Measurements from ENCODE around the gene UBE3D.

The UBE3D gene

DNA sequence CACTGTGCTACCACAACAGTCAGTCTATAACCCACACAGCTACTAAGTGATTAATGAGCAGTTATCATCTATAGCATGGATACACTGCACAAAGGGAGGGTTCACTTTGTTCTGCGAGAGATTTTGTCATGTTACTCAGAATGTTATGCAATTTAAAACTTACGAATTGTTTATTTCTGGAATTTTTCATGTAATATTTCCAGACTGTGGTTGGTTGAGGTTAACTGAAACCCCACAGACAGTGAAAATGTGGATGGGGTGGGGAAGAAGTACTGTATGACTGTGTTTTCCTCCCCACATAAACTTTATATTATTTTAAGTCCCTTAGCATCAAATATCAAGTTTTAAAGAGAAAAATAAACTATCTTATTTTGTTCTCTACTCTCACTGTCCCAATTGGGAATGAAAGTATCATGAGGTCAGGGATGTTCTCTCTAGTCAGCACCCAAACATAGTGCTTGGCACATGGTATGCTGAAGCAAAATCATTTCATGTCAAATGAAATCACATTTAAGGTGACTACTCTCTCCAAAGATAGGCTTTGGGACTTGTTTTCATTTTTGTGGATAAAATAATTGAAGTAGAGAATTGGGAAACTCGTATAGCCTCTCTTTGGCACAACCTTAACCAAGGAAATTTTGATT lies 27.2 kb upstream of the UBE3D start:
- no peak for TF ChIP-seq SIN3A (IDR thresholded peaks at IDR 0.05; ENCODE audit: borderline replicate concordance, insufficient read depth, low read length)
- no peak for TF ChIP-seq TAF1 (IDR thresholded peaks at IDR 0.05; ENCODE audit: borderline replicate concordance, insufficient read depth, low read length)
- TF ChIP-seq, protein P1, sequence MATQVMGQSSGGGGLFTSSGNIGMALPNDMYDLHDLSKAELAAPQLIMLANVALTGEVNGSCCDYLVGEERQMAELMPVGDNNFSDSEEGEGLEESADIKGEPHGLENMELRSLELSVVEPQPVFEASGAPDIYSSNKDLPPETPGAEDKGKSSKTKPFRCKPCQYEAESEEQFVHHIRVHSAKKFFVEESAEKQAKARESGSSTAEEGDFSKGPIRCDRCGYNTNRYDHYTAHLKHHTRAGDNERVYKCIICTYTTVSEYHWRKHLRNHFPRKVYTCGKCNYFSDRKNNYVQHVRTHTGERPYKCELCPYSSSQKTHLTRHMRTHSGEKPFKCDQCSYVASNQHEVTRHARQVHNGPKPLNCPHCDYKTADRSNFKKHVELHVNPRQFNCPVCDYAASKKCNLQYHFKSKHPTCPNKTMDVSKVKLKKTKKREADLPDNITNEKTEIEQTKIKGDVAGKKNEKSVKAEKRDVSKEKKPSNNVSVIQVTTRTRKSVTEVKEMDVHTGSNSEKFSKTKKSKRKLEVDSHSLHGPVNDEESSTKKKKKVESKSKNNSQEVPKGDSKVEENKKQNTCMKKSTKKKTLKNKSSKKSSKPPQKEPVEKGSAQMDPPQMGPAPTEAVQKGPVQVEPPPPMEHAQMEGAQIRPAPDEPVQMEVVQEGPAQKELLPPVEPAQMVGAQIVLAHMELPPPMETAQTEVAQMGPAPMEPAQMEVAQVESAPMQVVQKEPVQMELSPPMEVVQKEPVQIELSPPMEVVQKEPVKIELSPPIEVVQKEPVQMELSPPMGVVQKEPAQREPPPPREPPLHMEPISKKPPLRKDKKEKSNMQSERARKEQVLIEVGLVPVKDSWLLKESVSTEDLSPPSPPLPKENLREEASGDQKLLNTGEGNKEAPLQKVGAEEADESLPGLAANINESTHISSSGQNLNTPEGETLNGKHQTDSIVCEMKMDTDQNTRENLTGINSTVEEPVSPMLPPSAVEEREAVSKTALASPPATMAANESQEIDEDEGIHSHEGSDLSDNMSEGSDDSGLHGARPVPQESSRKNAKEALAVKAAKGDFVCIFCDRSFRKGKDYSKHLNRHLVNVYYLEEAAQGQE (IDR thresholded peaks at IDR 0.05; ENCODE audit: insufficient read depth in 1 of 2, low read depth in 2 of 2, low read length in 2 of 2), result no peak
- no peak for TF ChIP-seq FOXP2 (optimal IDR thresholded peaks at IDR 0.05; ENCODE audit: borderline replicate concordance, extremely low read depth, extremely low read length, insufficient read depth)
- no peak for TF ChIP-seq POLR2AphosphoS5 (IDR thresholded peaks at IDR 0.05; ENCODE audit: low read depth, low read length)

- no peak for TF ChIP-seq TAF1 (IDR thresholded peaks at IDR 0.05; ENCODE audit: borderline replicate concordance, insufficient read depth, low read length)
Measured at GRCh38 chr6:83086751-83087150, 21.1 kb upstream of the UBE3D start.

GRCh38 chr6:83083476-83083875 lies 17.8 kb upstream of the UBE3D start:
- TF ChIP-seq POLR2AphosphoS5 (IDR thresholded peaks at IDR 0.05; ENCODE audit: low read depth, low read length), result no peak
- TF ChIP-seq, protein P1 (IDR thresholded peaks at IDR 0.05; ENCODE audit: insufficient read depth in 1 of 2, low read depth in 2 of 2, low read length in 2 of 2), result no peak
- no peak for TF ChIP-seq SIN3A (IDR thresholded peaks at IDR 0.05; ENCODE audit: borderline replicate concordance, insufficient read depth, low read length)
- TF ChIP-seq TAF1 (IDR thresholded peaks at IDR 0.05; ENCODE audit: borderline replicate concordance, insufficient read depth, low read length), result no peak
- TF ChIP-seq FOXP2 (optimal IDR thresholded peaks at IDR 0.05; ENCODE audit: borderline replicate concordance, extremely low read depth, extremely low read length, insufficient read depth), result no peak

DNA sequence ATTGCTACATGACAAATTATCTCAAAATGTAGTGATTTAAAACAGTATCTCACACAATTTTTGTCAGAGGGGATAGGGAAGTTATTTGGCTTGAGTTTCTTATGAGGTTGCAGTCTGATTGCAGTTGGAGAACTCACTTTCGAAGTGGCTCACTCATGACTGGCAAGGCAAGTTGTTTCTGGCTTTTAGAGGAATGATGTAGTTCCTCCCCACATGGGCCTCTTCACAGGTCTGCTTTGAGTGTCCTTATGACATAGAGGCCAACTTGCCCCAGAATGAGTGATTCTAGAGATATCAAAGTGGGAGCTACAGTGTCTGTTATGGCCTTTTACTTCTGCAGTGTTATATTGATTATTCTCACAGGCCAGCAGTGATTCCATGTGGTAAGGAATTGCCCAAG lies 8.0 kb upstream of the UBE3D start:
- TF ChIP-seq FOXP2 (optimal IDR thresholded peaks at IDR 0.05; ENCODE audit: borderline replicate concordance, extremely low read depth, extremely low read length, insufficient read depth), result no peak
- no peak for TF ChIP-seq POLR2AphosphoS5 (IDR thresholded peaks at IDR 0.05; ENCODE audit: low read depth, low read length)
- TF ChIP-seq, protein P1 (IDR thresholded peaks at IDR 0.05; ENCODE audit: insufficient read depth in 1 of 2, low read depth in 2 of 2, low read length in 2 of 2), result no peak
- TF ChIP-seq TAF1 (IDR thresholded peaks at IDR 0.05; ENCODE audit: borderline replicate concordance, insufficient read depth, low read length), result no peak
- no peak for TF ChIP-seq SIN3A (IDR thresholded peaks at IDR 0.05; ENCODE audit: borderline replicate concordance, insufficient read depth, low read length)

GRCh38 chr6:83072726-83073125 lies 7.1 kb upstream of the UBE3D start:
- TF ChIP-seq POLR2AphosphoS5 (IDR thresholded peaks at IDR 0.05; ENCODE audit: low read depth, low read length) (no peak), FOXP2 (optimal IDR thresholded peaks at IDR 0.05; ENCODE audit: borderline replicate concordance, extremely low read depth, extremely low read length, insufficient read depth) (no peak), SIN3A (IDR thresholded peaks at IDR 0.05; ENCODE audit: borderline replicate concordance, insufficient read depth, low read length) (no peak), TAF1 (IDR thresholded peaks at IDR 0.05; ENCODE audit: borderline replicate concordance, insufficient read depth, low read length) (no peak)
- TF ChIP-seq, protein P1 (IDR thresholded peaks at IDR 0.05; ENCODE audit: insufficient read depth in 1 of 2, low read depth in 2 of 2, low read length in 2 of 2), result no peak

Measured in PFSK-1 (cell line).